Measurements from ENCODE around the gene PRSS27. TPM values are rescaled to one million over a fixed set of nuclear protein-coding genes. Genes with fewer than 3 reads are reported as not detected.

Gene PRSS27
- total RNA-seq, 1 donor from 2014 or later, result 1.4 TPM

GRCh38 chr16:2751577-2752034 lies 31.6 kb upstream of the PRSS27 start:
- no peak for DNase-seq (ENCODE audit: low spot score)

- no peak for DNase-seq (ENCODE audit: low spot score)
These were observed 29.9 kb upstream of the PRSS27 start for GRCh38 chr16:2749936-2750335.

- no peak for DNase-seq (ENCODE audit: low spot score)
These were observed 29.5 kb upstream of the PRSS27 start for GRCh38 chr16:2749476-2749875.

- no peak for DNase-seq (ENCODE audit: low spot score)
These were observed 28.9 kb upstream of the PRSS27 start for GRCh38 chr16:2748757-2749455.

- DNase-seq (ENCODE audit: low spot score), result no peak
These were observed 25.9 kb upstream of the PRSS27 start for GRCh38 chr16:2745961-2746360.

- DNase-seq (ENCODE audit: low spot score), result no peak
These were observed 25.3 kb upstream of the PRSS27 start for GRCh38 chr16:2745116-2745890.

GRCh38 chr16:2744711-2745110 lies 24.7 kb upstream of the PRSS27 start:
- no peak for DNase-seq (ENCODE audit: low spot score)

DNA sequence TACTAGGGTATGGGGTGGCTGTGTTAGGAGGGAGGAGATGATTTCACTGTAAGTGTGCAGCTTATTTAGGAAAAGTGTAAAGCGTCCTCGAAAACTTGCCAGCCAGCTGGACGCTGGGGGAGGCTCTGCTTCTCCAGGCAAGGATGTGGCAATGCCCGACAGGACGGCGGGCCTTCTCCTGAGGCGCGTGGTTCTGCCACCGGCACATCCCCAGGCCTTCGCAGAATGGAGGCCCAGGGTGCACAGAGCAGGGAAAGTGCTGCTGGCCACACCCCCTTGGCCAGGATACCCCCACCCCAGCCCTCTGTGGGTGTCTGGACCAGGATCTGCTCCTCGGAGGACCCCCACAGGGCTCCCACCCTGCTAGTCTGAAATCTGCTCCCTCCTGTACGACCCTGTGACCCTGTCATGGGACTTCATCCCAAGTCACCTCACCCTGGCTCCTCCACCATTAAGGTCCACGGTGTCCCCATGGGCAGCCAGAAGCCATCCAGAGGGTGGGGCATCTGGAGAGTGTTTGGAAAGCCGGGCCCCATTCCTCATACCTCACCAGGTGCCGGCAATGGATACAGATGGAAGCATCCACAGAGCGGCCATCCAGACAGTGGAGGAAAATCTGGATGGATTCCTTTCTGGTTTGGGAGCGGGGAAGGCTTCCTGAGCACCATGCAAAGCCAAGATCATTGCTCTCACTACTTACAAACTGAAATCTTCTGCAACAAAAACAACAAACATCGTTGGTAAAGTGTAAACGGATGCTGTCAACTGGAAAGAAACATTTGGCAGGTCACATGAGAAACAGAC lies 23.2 kb upstream of the PRSS27 start:
- DNase-seq (ENCODE audit: low spot score), result no peak

- DNase-seq (ENCODE audit: low spot score), result no peak
These were observed 22.4 kb upstream of the PRSS27 start for GRCh38 chr16:2742323-2743006.

- no peak for DNase-seq (ENCODE audit: low spot score)
These were observed 21.1 kb upstream of the PRSS27 start for GRCh38 chr16:2741168-2741567.

- DNase-seq (ENCODE audit: low spot score), result no peak
These were observed 20.5 kb upstream of the PRSS27 start for GRCh38 chr16:2740476-2740875.

DNA sequence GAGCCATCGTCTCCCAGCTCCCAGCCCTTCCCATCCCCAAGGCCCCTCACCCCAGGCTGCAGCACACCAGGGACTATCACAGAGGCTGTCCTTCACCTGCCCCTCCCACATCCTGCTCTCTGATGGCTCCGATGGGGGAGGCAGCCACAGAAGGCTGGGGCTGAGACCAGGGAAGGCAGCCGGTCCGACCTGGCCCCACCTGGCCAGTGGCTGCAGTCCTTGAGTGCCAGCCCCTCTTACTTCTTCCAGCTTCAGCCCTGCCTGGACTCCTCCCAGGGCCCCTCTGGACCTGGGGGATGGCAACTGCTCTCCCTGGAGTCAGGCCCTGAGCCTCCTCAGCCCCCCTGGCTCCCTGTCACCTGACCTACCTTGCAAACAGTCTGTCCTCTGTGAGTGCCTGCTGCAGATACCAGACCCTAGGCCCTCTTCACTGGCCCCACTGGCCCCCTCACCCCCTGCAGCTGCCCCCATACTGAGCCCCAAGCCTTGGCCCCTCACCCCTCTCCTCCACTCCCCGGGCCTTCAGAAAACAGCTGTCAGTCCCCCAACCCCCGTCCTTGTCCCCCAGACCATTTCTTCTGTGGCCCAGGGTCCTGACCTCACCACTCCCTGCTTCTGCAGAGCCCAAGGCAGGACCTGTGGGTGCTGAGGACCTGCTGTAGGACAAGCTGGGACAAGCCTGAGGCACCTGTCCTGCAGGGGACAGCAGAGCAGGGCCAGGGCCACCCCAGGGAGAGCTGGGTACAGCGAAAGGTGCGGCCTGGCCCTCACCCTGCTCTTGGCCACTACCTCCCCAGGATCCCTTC lies 19.8 kb upstream of the PRSS27 start:
- no peak for DNase-seq (ENCODE audit: low spot score)

DNA sequence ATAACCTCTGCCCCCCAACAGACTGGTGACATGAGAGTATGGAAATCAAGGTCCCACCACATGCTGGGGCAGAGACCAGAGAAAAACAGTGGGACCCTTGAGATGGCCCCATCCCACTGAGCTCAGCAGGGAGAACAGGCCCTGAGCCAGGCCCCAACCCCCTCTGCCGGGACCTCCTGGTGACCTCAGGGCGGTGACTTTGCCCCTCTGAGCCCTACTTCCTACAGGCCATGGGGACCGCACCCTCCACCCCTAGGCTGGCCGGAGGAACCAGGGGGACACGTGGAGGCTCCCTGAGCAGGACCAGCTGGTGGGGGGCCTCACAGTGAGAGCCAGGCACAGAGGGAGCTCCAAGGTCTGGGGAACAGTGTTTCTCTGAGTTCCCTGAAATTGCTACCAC lies 18.6 kb upstream of the PRSS27 start:
- no peak for DNase-seq (ENCODE audit: low spot score)

- no peak for DNase-seq (ENCODE audit: low spot score)
These were observed 17.9 kb upstream of the PRSS27 start for GRCh38 chr16:2737895-2738418.

DNA sequence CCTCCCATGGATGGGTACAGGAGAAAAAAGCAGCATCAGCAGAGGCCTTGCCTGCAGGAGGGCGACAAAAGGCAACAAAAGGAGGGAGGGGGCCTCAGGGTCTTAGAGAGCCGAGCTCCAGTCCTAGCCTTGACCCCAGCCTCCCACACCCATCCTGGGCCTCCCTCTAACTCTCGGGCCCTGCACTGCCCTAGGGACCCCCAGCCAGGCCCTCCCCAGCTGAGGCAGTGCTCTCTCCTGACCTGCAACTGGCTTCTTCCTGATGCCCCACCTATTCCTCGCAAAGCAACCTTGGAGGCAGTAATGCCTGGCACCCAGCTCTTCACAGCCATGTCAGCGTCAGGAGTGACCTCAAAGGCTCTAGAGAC lies 17.2 kb upstream of the PRSS27 start:
- no peak for DNase-seq (ENCODE audit: low spot score)

DNA sequence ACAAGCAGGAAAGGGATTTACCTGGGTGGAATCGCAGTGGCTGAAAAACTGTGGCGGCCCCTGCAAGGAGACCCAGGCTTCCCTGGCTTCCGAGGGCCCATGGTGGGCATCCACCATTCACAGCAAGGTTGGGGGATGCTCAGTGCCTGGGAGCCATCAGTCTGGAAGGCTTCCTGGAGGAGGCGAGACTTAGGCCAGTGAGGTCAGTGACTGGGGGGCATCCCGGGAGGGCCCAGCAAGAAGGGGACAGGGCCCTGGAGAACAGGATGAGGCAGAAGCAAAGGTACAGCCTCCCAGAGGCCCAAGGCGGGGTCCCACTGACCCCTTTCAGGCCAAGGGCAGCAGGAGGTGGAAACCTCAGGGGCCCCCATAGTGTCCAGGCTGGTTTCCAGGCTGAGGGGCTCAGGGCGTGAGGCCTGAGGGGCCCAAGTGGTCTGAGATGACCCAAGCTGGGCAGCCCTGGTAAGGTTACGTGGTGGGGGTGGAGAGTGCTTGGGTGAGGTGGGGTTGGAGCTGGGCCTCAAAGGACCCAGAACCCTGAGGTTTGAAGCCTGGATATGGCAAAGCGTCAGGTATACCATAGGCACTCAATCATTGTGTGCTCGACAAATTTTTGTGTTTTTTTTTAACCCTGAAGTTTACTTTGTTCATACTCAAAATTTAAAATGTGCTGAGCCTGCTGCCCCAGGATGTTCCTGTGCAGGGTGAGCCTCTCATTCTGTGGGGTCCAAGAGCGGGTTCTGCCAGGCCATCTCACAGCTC lies 16.6 kb upstream of the PRSS27 start:
- DNase-seq (ENCODE audit: low spot score), result no peak

DNA sequence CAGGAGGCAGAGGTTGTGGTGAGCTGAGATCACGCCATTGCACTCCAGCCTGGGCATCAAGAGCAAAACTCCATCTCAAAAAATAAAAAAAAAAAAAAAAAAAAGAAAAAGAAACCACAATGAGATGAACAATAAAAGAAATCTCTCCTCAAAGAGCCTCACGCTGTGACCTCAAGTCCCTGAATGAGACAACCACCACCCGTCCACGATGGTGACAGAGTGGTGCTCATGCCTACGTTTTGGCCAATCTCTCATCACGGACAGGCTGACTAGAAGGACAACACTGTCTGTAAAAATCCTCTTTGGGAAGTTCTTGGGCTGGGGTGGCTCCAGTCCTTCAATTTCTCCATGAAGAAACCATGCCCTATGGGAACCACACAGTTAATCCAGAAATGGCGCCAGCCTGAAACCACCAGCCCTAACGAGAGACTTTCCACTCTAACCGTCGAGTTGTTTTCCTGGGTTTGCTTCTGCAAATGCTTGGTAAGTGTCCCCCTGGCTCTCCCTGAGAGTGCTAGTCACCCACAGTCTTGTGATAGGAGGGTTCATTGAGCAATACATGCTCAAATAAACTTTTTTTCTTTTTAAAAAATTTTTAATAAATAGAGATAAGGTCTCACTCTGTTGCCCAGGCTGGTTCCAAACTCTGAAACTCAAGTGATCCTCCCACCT lies 15.0 kb upstream of the PRSS27 start:
- DNase-seq (ENCODE audit: low spot score), result no peak

GRCh38 chr16:2728034-2728433 lies 8.0 kb upstream of the PRSS27 start:
- no peak for DNase-seq (ENCODE audit: low spot score)

GRCh38 chr16:2726923-2727322 lies 6.9 kb upstream of the PRSS27 start:
- no peak for DNase-seq (ENCODE audit: low spot score)
